Fibroblast of mammary gland (primary cell): ENCODE measurements around the gene ACBD6.

Experiments used
- DNase-seq: peaks from one replicate; pipeline ENCODE4 v3.0.0-alpha.2; 2010; ENCODE audit warnings: low read depth
- H3K4me3 ChIP-seq: 2 replicates; pipeline ENCODE4 v1.5.1; 2011; ENCODE audit warnings: low read depth, mild to moderate bottlenecking, low read length, moderate library complexity; ENCODE audit not compliant: control insufficient read depth
- TF ChIP-seq, protein P1 (sequence below): conservative IDR thresholded peaks from 2 replicates; pipeline ENCODE4 v1.5.1; 2011; ENCODE audit warnings: low read depth, low read length, inconsistent platforms; ENCODE audit not compliant: control insufficient read depth, insufficient read depth

The ACBD6 gene

GRCh38 chr1:180267761-180268555 lies 234.4 kb downstream of the ACBD6 start:
- TF ChIP-seq, protein P1, sequence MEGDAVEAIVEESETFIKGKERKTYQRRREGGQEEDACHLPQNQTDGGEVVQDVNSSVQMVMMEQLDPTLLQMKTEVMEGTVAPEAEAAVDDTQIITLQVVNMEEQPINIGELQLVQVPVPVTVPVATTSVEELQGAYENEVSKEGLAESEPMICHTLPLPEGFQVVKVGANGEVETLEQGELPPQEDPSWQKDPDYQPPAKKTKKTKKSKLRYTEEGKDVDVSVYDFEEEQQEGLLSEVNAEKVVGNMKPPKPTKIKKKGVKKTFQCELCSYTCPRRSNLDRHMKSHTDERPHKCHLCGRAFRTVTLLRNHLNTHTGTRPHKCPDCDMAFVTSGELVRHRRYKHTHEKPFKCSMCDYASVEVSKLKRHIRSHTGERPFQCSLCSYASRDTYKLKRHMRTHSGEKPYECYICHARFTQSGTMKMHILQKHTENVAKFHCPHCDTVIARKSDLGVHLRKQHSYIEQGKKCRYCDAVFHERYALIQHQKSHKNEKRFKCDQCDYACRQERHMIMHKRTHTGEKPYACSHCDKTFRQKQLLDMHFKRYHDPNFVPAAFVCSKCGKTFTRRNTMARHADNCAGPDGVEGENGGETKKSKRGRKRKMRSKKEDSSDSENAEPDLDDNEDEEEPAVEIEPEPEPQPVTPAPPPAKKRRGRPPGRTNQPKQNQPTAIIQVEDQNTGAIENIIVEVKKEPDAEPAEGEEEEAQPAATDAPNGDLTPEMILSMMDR: no peak
- H3K4me3 ChIP-seq: no peak overlapping the region
- DNase-seq: no peak

- no peak overlapping the region for H3K4me3 ChIP-seq
- TF ChIP-seq, protein P1: no peak
- no peak for DNase-seq
Observed at GRCh38 chr1:180267211-180267561, 235.2 kb downstream of the ACBD6 start.

GRCh38 chr1:180266275-180267210 lies 235.8 kb downstream of the ACBD6 start:
- DNase-seq: no peak
- TF ChIP-seq, protein P1: no peak
- H3K4me3 ChIP-seq: no peak overlapping the region

DNA sequence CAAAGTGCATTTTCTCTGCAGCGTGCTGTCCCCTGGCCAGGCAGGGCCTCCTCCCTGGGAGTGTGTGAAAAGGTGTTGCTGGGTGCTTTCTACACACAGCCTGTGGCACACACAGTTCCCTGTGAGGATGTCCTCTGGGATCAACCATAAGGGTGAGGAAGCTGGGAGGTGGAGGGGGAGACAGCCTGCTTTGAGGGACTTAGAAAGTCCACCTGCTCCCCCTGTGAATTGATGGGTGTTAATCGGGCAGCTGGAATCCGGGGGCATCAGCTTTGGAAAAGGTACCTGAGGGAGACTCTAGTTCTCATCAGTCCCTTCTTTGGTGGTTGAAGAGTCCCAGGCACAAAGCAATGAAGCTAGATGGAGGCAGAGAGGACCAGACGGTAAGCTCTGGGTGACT lies 236.5 kb downstream of the ACBD6 start:
- H3K4me3 ChIP-seq: no peak overlapping the region
- DNase-seq: no peak
- TF ChIP-seq, protein P1: no peak

- no peak overlapping the region for H3K4me3 ChIP-seq
- TF ChIP-seq, protein P1: no peak
- DNase-seq: no peak
Observed at GRCh38 chr1:180265201-180265600, 237.2 kb downstream of the ACBD6 start.

- DNase-seq: no peak
- TF ChIP-seq, protein P1: no peak
- no peak overlapping the region for H3K4me3 ChIP-seq
Observed at GRCh38 chr1:180264595-180264994, 237.8 kb downstream of the ACBD6 start.
